Central memory CD8-positive, alpha-beta T cell (primary cell): ENCODE data around the gene RHBDL1.

Experiments
- ATAC-seq: fragments of 150-1000 bp; cut with Tn5 transposase; replicated peaks from 2 replicates; pipeline ENCODE4 v1.10.0; 2022; ENCODE audit warnings: mild to moderate bottlenecking, moderate FRiP score, moderate number of reproducible peaks; ENCODE audit not compliant: poor library complexity, severe bottlenecking; ENCODE audit errors: extremely low read depth
- DNase-seq, 2 donors: peaks; one replicate each; pipeline ENCODE4 v3.0.0; 2021; ENCODE audit warnings: low spot score in 2 of 2
- H3K27ac Mint-ChIP-seq: one replicate; pipeline ENCODE4 v1.8.0; 2022; ENCODE audit warnings: low read depth, mild to moderate bottlenecking, moderate library complexity, mixed read lengths
- H3K27me3 Mint-ChIP-seq: one replicate; pipeline ENCODE4 v1.8.0; 2022; ENCODE audit warnings: mixed read lengths
- H3K36me3 Mint-ChIP-seq: one replicate; pipeline ENCODE4 v1.8.0; 2022; ENCODE audit warnings: mild to moderate bottlenecking, moderate library complexity, mixed read lengths; ENCODE audit not compliant: insufficient read depth
- H3K4me1 Mint-ChIP-seq: one replicate; pipeline ENCODE4 v1.8.0; 2022; ENCODE audit warnings: mixed read lengths
- H3K4me3 Mint-ChIP-seq: one replicate; pipeline ENCODE4 v1.8.0; 2022; ENCODE audit warnings: mild to moderate bottlenecking, moderate library complexity, mixed read lengths
- H3K9me3 Mint-ChIP-seq: one replicate; pipeline ENCODE4 v1.8.0; 2022; ENCODE audit warnings: mixed read lengths

The RHBDL1 gene

DNA sequence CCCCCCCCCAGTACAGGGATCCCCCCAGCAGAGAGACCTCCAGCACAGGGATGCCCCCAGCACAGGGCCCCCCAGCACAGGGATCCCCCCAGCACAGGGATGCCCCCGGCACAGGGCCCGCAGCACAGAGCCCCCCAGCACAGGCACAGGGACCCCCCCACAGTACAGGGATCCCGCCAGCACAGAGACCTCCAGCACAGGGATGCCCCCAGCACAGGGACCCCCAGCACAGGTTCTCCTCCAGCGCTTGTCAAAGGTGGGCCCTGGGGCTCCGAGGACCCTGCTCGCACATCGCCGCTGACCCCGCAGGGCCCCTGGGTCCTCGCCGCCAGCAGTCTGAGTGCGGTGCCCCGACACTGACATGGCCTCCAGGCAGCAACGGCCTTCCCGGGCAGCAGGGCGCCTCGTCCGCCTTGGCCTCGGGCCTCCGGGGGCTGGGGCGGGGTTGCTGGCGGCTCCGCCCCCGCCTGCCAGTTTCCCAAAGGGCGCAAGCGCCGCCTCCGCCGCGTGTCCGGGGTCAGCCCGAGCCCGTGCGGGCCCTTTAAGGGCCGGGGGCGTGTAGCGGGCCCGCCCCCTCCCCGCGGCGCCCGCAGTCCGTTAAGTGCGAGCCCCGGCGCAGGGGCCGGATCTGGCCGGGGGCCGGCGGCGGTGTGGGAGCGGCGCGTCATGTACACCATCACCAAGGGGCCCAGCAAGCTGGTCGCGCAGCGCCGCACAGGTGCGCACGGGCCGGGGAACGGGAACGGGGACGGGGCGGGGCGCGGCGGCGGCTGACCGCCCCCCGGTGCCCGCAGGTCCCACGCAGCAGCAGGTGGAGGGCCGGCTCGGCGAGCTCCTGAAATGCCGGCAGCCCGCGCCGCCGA, 33.9 kb upstream of the RHBDL1 start, which contains the start of gene MCRIP2:
TSS of gene MCRIP2 (plus strand) at position 503 of the 863 bp plus-strand sequence. CDS start at position 667, 164 bp downstream.
- Mint-ChIP-seq H3K4me3 (peak within 1 kb of the TSS; percentile 69), H3K9me3 (no peaks in the 10 kb centered on the region), H3K27me3 (no peaks in the 10 kb centered on the region), H3K36me3 (peaks cover 12% of the 10 kb centered on the region), H3K27ac (no peak within 1 kb of the TSS), H3K4me1 (peaks cover 11% of the 10 kb centered on the region)
- DNase-seq (peak in 1 of 2 donors; percentile 32), ATAC-seq (peak; percentile 4)

DNA sequence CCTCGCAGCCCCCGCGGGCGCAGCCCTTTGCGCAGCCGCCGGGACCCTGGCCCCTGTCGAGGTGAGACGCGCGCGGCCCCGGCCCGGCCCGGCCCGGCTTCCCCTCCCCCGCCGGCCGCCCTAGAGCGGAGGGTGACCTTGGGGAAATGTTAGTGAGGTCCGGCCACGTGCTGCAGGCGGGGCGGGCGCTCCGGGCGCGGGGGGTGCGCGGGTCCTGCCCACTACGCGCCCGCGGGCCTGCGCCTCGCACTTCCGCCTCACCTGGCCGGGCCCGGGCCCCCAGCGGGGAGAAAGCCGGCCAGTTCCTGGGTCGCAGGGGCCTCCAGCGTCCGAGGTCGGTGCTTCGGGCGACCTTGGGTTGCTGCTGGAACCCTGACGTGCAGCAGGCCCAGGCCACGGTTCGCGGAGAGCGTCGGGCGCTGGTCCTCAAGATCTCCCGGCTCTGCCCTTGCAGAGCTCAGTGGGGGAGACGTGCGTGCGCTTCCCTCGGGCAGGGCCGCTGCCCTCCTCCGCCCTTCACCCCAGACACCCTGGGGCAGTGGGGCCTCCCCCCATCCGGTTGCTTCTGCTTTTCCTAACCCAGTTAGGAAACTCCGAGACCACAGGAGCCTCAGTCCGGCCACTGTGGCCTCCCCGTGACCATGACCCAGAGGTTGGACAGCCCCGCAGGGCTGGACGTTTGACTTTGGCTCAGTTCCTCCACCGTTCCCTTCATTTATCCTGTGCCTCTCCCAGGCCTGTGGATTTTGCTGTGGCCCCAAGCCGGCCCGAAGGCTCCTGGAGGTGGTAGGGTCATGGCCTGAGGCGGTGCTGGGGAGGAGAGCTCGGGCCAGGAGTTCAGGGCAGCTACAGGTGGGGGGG, 33.1 kb upstream of the RHBDL1 start:
- peak; percentile 23 for ATAC-seq
- DNase-seq: no peak
- H3K4me1 Mint-ChIP-seq: peaks cover 7% of the 10 kb centered on the region
- H3K27me3 Mint-ChIP-seq: no peaks in the 10 kb centered on the region
- no peaks in the 10 kb centered on the region for H3K9me3 Mint-ChIP-seq
- peaks cover 4% of the 10 kb centered on the region for H3K36me3 Mint-ChIP-seq
- H3K27ac Mint-ChIP-seq: no peak overlapping the region
- peak overlapping the region; percentile 69 for H3K4me3 Mint-ChIP-seq

DNA sequence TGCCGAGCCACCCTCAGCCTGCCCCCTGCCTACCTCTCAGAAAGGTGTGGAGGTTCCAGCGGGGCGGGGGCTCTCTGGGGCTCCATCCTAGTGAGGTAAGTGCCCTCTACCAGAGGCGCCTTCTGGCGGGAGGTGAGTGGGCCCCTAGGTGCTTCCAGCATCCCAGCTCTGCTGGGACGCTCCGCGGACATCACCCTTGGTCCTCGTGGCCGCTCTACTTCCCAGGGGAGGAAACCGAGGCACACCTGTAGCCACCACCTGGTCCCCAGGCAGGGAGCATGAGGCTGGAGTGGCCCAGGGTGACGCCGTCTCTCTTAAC, 32.5 kb upstream of the RHBDL1 start:
- peaks cover 2% of the 10 kb centered on the region for H3K36me3 Mint-ChIP-seq
- ATAC-seq (no peak), DNase-seq (no peak)
- no peaks in the 10 kb centered on the region for H3K27me3 Mint-ChIP-seq
- H3K27ac Mint-ChIP-seq: no peak overlapping the region
- no peaks in the 10 kb centered on the region for H3K9me3 Mint-ChIP-seq
- H3K4me3 Mint-ChIP-seq: peak overlapping the region; percentile 69
- peaks cover 7% of the 10 kb centered on the region for H3K4me1 Mint-ChIP-seq

DNA sequence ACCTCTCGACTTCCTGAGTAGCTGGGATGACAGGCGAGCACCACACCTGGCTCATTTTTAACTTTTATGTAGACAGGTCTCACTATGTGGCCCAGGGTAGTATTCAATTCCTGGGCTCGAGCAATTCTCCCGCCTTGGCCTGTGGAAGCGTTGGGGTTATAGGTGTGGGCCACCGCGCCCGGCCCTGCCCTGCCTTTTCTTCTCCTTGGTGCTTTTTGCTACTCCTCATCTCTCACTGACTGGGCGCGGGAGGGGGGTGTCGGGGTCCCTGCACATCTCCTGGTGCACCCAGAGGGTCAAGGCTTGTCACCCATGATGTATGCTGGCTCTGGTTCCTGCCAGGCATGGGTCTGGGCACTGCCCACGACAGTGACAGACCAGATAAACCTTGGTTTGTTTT, 30.9 kb upstream of the RHBDL1 start:
- Mint-ChIP-seq H3K27ac (no peak overlapping the region), H3K36me3 (peaks cover 2% of the 10 kb centered on the region)
- ATAC-seq: no peak

DNA sequence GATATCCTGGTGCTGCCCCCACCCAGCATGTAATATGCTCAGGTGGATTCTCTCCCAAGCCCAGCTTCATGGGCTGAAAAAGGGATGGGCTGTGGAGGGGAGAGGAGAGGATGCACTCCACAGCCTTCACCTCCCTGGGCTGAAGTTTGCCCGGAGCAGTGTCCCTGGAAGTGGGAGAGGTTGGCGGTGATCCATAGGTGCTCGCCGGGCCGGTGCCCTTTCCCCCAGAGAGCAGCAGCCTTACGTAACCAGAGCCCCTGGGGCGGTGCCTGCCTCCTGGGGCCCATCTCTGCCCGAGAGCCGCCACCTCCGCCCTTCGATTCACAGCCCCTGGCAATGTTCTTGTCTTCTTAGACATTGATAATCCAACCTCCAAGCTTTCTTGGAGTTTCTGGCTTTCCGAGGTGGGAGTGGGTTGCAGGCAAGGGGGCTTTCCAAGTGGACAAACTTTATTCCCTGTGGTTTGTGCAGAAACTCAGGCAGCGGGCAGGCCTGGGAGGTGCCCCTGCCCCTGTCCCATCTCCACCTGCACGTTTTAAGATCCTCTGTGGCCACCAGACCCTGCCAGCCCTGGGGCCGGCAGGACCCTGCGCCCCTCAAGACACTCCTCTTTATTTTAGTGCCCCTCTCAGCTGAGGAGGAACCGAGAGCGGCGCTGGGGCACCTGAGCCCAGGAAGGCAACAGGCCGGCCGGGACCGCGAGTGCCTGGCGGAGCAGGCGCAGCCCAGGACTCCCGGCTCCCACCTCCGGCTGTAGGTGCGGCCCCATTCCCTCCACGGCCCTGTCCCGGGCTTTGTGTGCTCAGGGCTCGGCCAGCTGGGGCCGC, 29.4 kb upstream of the RHBDL1 start:
- ATAC-seq (no peak), DNase-seq (no peak)
- Mint-ChIP-seq H3K36me3 (peaks cover 3% of the 10 kb centered on the region), H3K4me3 (no peak overlapping the region), H3K9me3 (no peaks in the 10 kb centered on the region), H3K4me1 (peaks cover 7% of the 10 kb centered on the region), H3K27me3 (no peaks in the 10 kb centered on the region), H3K27ac (no peak overlapping the region)

More for the DNA sequence above, 30.9 kb upstream of the RHBDL1 start:
- H3K9me3 Mint-ChIP-seq: no peaks in the 10 kb centered on the region
- H3K27me3 Mint-ChIP-seq: no peaks in the 10 kb centered on the region
- peaks cover 7% of the 10 kb centered on the region for H3K4me1 Mint-ChIP-seq
- DNase-seq: no peak
- peak overlapping the region; percentile 69 for H3K4me3 Mint-ChIP-seq

DNA sequence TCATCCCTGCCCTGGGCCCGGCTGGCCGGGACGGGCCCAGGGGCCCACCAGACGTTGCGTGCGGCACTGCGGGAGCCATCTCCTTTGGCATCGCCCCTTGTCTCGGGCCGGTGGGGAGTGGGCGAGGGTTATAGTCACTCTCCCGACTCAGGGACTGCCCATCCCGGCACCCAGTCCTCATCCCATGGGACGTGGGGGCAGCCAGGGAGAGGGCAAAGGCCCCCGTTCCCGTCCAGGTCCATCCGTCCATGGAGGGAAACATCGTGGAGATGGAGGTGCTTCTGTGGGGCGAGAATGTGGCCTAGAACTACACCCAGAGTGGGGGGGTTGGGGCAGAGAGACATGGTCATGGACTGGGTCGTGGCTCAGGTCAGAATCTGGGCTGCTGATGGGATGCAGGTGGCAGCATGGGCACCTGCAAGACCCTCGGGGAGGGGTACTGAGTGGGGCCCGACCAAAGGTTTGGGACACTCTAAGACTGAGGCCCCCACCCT, 28.7 kb upstream of the RHBDL1 start:
- H3K36me3 Mint-ChIP-seq: peaks cover 5% of the 10 kb centered on the region
- H3K4me3 Mint-ChIP-seq: peak overlapping the region; percentile 16
- H3K4me1 Mint-ChIP-seq: peaks cover 7% of the 10 kb centered on the region
- no peaks in the 10 kb centered on the region for H3K27me3 Mint-ChIP-seq
- DNase-seq: no peak
- no peak for ATAC-seq
- H3K9me3 Mint-ChIP-seq: no peaks in the 10 kb centered on the region
- no peak overlapping the region for H3K27ac Mint-ChIP-seq

DNA sequence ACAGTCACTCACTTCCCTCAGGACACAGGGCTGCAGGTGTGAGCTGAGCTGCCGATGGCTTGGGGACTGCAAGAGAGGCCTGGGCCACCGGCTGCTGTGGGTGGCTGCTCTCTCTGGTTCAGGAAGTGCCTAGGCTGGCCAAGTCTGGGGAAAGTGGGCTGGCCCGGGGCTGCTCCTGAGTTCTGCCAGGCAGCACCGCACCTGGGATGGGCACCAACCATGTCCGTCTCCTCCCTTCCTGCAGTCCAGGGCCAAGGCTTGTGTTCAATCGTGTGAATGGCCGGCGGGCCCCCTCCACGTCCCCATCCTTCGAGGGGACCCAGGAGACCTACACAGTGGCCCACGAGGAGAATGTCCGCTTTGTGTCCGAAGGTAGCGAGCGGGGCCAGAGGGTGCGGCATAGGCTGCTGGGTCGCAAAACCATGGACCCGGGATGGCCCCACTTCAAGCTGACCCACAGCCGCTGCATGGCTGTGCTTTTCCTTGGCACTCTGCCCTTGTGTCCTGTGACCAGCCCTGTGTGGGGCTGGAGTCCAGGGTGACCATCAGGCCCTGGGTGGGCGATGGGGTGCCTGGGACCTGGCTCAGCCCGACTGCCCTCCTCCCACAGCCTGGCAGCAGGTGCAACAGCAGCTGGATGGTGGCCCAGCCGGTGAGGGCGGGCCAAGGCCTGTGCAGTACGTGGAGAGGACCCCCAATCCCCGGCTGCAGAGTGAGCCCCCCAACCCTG, 28.1 kb upstream of the RHBDL1 start:
- Mint-ChIP-seq H3K27me3 (no peaks in the 10 kb centered on the region), H3K36me3 (peaks cover 5% of the 10 kb centered on the region), H3K27ac (no peak overlapping the region), H3K4me1 (peaks cover 7% of the 10 kb centered on the region), H3K4me3 (peak overlapping the region; percentile 16), H3K9me3 (no peaks in the 10 kb centered on the region)
- no peak for ATAC-seq
- DNase-seq: no peak

DNA sequence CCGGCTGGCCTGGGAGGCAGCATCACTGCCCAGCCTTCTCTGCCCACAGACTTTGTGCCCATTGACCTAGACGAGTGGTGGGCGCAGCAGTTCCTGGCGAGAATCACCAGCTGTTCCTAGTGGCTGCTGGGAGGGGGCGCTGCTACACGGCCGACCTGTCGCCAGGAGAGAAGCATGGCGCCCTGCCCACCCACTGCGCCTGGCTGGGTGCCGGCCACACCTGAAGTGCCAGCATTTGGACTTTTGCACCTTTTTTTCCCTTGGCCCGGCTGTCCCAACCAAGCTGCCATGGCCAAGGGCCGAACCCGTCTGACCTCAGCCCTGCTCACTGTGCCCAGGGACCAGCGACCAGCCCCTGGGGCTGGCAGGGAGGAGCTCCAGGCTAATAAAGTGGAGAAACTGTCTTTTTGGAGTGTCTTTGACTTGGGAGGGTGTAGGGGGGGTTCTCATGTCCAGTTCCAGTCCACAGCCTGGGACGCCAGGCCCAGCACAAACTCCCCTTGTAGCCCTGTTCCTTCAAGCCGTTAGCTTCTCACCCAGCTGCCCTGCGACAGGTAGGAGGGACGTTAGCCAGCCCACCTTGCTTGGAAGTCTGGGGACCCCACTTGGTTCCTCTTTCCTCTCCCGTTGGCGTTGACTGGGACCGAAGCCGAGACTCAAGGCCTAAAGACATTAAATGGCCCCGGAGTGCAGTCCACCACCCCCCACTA, 27.2 kb upstream of the RHBDL1 start:
- H3K27me3 Mint-ChIP-seq: no peaks in the 10 kb centered on the region
- H3K4me3 Mint-ChIP-seq: peak overlapping the region; percentile 67
- no peaks in the 10 kb centered on the region for H3K9me3 Mint-ChIP-seq
- DNase-seq: no peak
- peak overlapping the region; percentile 53 for H3K27ac Mint-ChIP-seq
- peaks cover 7% of the 10 kb centered on the region for H3K4me1 Mint-ChIP-seq
- no peak for ATAC-seq
- peaks cover 3% of the 10 kb centered on the region for H3K36me3 Mint-ChIP-seq

DNA sequence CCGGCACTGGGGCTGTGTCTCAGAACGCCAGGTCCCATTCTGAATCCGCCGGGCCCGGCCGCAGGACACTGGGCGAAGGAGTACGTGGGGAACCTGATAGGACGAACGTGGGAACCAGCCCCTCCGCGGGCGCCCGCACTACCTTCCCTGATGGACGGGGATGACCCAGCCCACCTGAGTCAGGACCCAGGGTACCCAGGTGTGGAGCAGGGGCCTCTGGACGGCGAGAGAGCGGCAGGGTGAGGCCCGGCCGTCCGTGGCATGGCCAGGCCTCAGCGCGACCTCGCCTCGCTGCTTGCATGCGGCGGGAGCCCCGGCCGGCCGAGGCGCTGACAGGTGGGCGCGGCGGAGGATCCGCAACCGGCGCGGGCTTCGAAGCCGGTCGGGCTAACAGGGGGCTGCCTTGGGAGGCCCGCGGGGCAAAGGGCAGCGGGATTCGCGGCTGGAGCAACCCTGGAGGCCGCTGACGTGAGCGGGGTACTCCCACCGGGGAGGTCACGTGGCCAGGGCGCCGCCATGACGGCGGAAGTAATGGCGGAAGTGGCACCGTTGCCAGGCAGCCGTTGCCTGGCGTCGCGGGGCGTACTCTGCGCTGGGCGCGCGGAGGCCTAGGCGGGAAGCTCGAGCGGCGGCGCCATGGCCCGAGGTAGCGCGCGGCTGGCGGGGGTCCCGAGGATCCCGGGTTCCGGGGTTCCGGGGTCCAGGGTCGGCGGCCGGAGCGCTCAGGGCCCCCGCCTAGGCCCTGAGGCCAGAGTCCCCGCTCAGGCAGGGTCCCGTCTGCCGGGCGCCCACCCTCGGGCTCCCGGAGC, 26.5 kb upstream of the RHBDL1 start, which contains the start of gene WDR90:
TSS of gene WDR90 (plus strand) at position 585 of the 809 bp plus-strand sequence. CDS start at position 637, 52 bp downstream.
- DNase-seq (peak; percentile 82), ATAC-seq (peak; percentile 98)
- no peaks in the 10 kb centered on the region for H3K27me3 Mint-ChIP-seq
- peaks cover 5% of the 10 kb centered on the region for H3K36me3 Mint-ChIP-seq
- H3K27ac Mint-ChIP-seq: peak within 1 kb of the TSS; percentile 55
- peaks cover 2% of the 10 kb centered on the region for H3K4me1 Mint-ChIP-seq
- no peaks in the 10 kb centered on the region for H3K9me3 Mint-ChIP-seq
- peak within 1 kb of the TSS; percentile 67 for H3K4me3 Mint-ChIP-seq

DNA sequence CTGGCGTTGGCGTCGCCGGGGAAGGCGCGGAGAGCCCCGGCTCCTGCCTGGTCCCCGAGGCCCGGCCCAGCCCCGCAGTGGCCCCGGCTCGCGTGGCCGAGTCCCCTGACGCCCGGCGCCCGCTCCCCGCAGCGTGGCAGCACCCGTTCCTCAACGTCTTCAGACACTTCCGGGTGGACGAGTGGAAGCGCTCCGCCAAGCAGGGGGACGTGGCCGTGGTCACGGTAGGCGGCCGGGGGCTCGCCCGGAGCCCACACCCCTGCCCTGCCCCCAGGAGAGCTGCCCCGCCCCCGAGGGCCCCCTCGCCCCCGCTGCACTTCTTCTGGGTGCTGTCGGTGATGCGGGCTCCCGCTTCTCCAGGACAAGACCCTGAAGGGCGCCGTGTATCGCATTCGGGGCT, 25.8 kb upstream of the RHBDL1 start:
- Mint-ChIP-seq H3K9me3 (no peaks in the 10 kb centered on the region), H3K36me3 (peaks cover 5% of the 10 kb centered on the region), H3K27ac (no peak overlapping the region), H3K27me3 (no peaks in the 10 kb centered on the region), H3K4me3 (peak overlapping the region; percentile 67), H3K4me1 (no peaks in the 10 kb centered on the region)
- DNase-seq (no peak), ATAC-seq (no peak)
